Vagina (tissue), 2 donors: ENCODE results near the gene TSPAN4.

Experiments used
- CTCF ChIP-seq, 3 experiments: fragments of 450-650 bp in 2 of 3; fragments of 200-600 bp in 1 of 3; sonication (generic) in 1 of 3; IDR thresholded peaks; one replicate each; pipeline ENCODE4 v1.5.1; 2017 to 2019; ENCODE audit warnings: antibody characterized with exemption in 3 of 3, mild to moderate bottlenecking in 2 of 3, moderate library complexity in 2 of 3
- POLR2A ChIP-seq, 2 donors: fragments of 450-650 bp; IDR thresholded peaks; one replicate each; pipeline ENCODE4 v1.6.1; 2017; ENCODE audit warnings: antibody characterized with exemption in 2 of 2, mild to moderate bottlenecking in 2 of 2, moderate library complexity in 2 of 2
- POLR2AphosphoS5 ChIP-seq, 2 donors: sonication (generic); formaldehyde crosslinking; IDR thresholded peaks; one replicate each; pipeline ENCODE4 v1.9.0; 2017; ENCODE audit warnings: antibody characterized with exemption in 2 of 2, mild to moderate bottlenecking in 2 of 2, low read depth in 1 of 2; ENCODE audit not compliant: insufficient read depth in 1 of 2

- no peak for TF ChIP-seq CTCF (IDR thresholded peaks at IDR 0.05)
- TF ChIP-seq POLR2AphosphoS5 (IDR thresholded peaks at IDR 0.05; ENCODE audit: insufficient read depth in 1 of 2, low read depth in 1 of 2): no peak
- no peak for TF ChIP-seq POLR2A (IDR thresholded peaks at IDR 0.05)
These were observed 28.8 kb downstream of the TSPAN4 start for GRCh38 chr11:871472-871871.
